SU-DHL-6 (cell line): ENCODE measurements around the gene EPHA4.

Experiments
- CTCF ChIP-seq: fragments of 200-600 bp; sonication (generic); IDR thresholded peaks from one replicate; pipeline ENCODE4 v1.5.1; 2017; ENCODE audit warnings: antibody characterized with exemption, mild to moderate bottlenecking, low read length, moderate library complexity; ENCODE audit not compliant: insufficient read depth, poor library complexity, severe bottlenecking
- EZH2phosphoT487 ChIP-seq: fragments of 200-600 bp; sonication (generic), shearing (Covaris generic); conservative IDR thresholded peaks from 2 replicates; pipeline ENCODE4 v1.6.1; 2018; ENCODE audit warnings: mild to moderate bottlenecking, antibody characterized with exemption, low read length, moderate library complexity, mixed read lengths

GRCh38 chr2:221448844-221449390 lies 123.2 kb downstream of the EPHA4 start:
- TF ChIP-seq CTCF = no peak
- no peak for TF ChIP-seq EZH2phosphoT487
